SK-N-SH (cell line): Measurements from ENCODE around the gene APC2. TPM values are rescaled to one million over a fixed set of nuclear protein-coding genes. Genes with fewer than 3 reads are reported as not detected.

Experiments
- CTCF ChIA-PET: fragments of 300-600, 350-600 bp; formaldehyde crosslinking; extraction: SDS; loops from one replicate; lab custom pipeline; 2021; lab: Yijun Ruan, JAX
- POLR2A ChIA-PET: fragments of 350-600 bp; sonication (Branson Sonifier 250); formaldehyde crosslinking; extraction: SDS; loops from one replicate; lab custom pipeline; 2020; ENCODE audit warnings: antibody characterized with exemption, inconsistent platforms; lab: Yijun Ruan, JAX
- DNase-seq: peaks from one replicate; pipeline ENCODE4 v3.0.0; 2012
- H2AFZ ChIP-seq: fragments of 200-600 bp; sonication (generic); 2 replicates; pipeline ENCODE4 v1.8.1; 2016; ENCODE audit warnings: antibody characterized with exemption, mild to moderate bottlenecking, low read depth
- H3F3A ChIP-seq: fragments of 200-600 bp; sonication (generic); replicated peaks from 2 replicates; pipeline ENCODE3; 2016; ENCODE audit warnings: antibody characterized with exemption, mild to moderate bottlenecking; ENCODE audit not compliant: insufficient read depth
- H3K27ac ChIP-seq, 2 experiments: fragments of 200-500 bp in 1 of 2; fragments of 200-600 bp in 1 of 2; sonication (Bioruptor generic) in 1 of 2; sonication (generic), shearing (Covaris generic) in 1 of 2; 2 replicates each; pipeline versions ENCODE4 v1.5.1 to v1.6.1; 2014 to 2016; ENCODE audit warnings: low read depth in 2 of 2, inconsistent platforms in 1 of 2, low read length in 1 of 2, mild to moderate bottlenecking in 1 of 2, mixed read lengths in 1 of 2
- H3K27me3 ChIP-seq: fragments of 200-600 bp; sonication (generic), shearing (Covaris generic); 2 replicates; pipeline ENCODE4 v1.6.1; 2016; ENCODE audit warnings: mixed run types; ENCODE audit not compliant: insufficient read depth
- H3K36me3 ChIP-seq, 2 experiments: fragments of 200-500 bp in 1 of 2; fragments of 200-600 bp in 1 of 2; sonication (Bioruptor generic) in 1 of 2; sonication (generic) in 1 of 2; replicated peaks in 1 of 2; 2 replicates each; pipeline versions ENCODE3 to v1.5.1; 2014 to 2016; ENCODE audit warnings: low read length in 1 of 2, mild to moderate bottlenecking in 1 of 2; ENCODE audit not compliant: insufficient read depth in 2 of 2, control insufficient read depth in 1 of 2
- H3K4me1 ChIP-seq, 2 experiments: fragments of 200-500 bp in 1 of 2; fragments of 200-600 bp in 1 of 2; sonication (Bioruptor generic) in 1 of 2; sonication (generic), shearing (Covaris generic) in 1 of 2; 2 replicates each; pipeline versions ENCODE4 v1.5.1 to v1.6.1; 2014 to 2016; ENCODE audit warnings: low read depth in 1 of 2, low read length in 1 of 2, mixed run types in 1 of 2; ENCODE audit not compliant: insufficient read depth in 2 of 2, control insufficient read depth in 1 of 2
- H3K4me2 ChIP-seq: fragments of 200-600 bp; sonication (generic), shearing (Covaris generic); 2 replicates; pipeline ENCODE4 v1.6.1; 2017; ENCODE audit warnings: mixed run types
- H3K4me3 ChIP-seq, 2 experiments: fragments of 200-500 bp in 1 of 2; fragments of 200-600 bp in 1 of 2; sonication (Bioruptor generic) in 1 of 2; sonication (generic), shearing (Covaris generic) in 1 of 2; 2 replicates each; pipeline versions ENCODE4 v1.5.1 to v1.8.1; 2014 to 2016; ENCODE audit warnings: low read depth in 2 of 2, inconsistent platforms in 1 of 2, low read length in 1 of 2, mild to moderate bottlenecking in 1 of 2, mixed read lengths in 1 of 2, moderate library complexity in 1 of 2
- H3K79me2 ChIP-seq: fragments of 200-600 bp; sonication (generic); 2 replicates; pipeline ENCODE4 v1.8.1; 2017; ENCODE audit warnings: mild to moderate bottlenecking; ENCODE audit not compliant: insufficient read depth
- H3K9ac ChIP-seq: fragments of 200-600 bp; sonication (generic); 2 replicates; pipeline ENCODE4 v1.6.1; 2017; ENCODE audit warnings: mixed run types
- H3K9me2 ChIP-seq: fragments of 200-600 bp; sonication (generic); 2 replicates; pipeline ENCODE4 v1.6.1; 2017; ENCODE audit warnings: mixed run types
- H3K9me3 ChIP-seq: fragments of 200-600 bp; sonication (generic); 2 replicates; pipeline ENCODE4 v1.6.1; 2017; ENCODE audit warnings: mixed run types, mild to moderate bottlenecking, moderate library complexity
- H4K20me1 ChIP-seq: fragments of 200-600 bp; sonication (generic); 2 replicates; pipeline ENCODE4 v1.6.1; 2017; ENCODE audit warnings: mild to moderate bottlenecking, mixed run types; ENCODE audit not compliant: insufficient read depth
- CHD2 ChIP-seq: fragments of 150-350 bp; IDR thresholded peaks from 2 replicates; pipeline ENCODE4 v1.6.1; 2018; ENCODE audit warnings: low read length; ENCODE audit not compliant: partially characterized antibody
- CTCF ChIP-seq: fragments of 200-600 bp; sonication (generic); IDR thresholded peaks from 2 replicates; pipeline ENCODE4 v1.6.1; 2017; ENCODE audit warnings: antibody characterized with exemption, mild to moderate bottlenecking, moderate library complexity
- ELF1 ChIP-seq: IDR thresholded peaks from 2 replicates; pipeline ENCODE4 v1.4.0; 2012
- EP300 ChIP-seq, 2 experiments: IDR thresholded peaks; 2 replicates each; pipeline versions ENCODE4 v1.4.0 to v1.6.1; 2012; ENCODE audit warnings: borderline replicate concordance in 1 of 2, low read depth in 1 of 2, low read length in 1 of 2
- EZH2phosphoT487 ChIP-seq: fragments of 200-600 bp; sonication (generic); IDR thresholded peaks from 2 replicates; pipeline ENCODE4 v1.6.1; 2017; ENCODE audit warnings: low read depth, mixed run types, mild to moderate bottlenecking, antibody characterized with exemption, moderate library complexity, borderline replicate concordance
- FOXJ3 ChIP-seq: sonication (generic); formaldehyde crosslinking; IDR thresholded peaks from 2 replicates; pipeline ENCODE4 v1.5.1; 2020; ENCODE audit warnings: mild to moderate bottlenecking, missing genetic modification reagents
- GATA2 ChIP-seq: sonication (generic); formaldehyde crosslinking; IDR thresholded peaks from 2 replicates; pipeline ENCODE4 v1.5.0; 2020; ENCODE audit warnings: mild to moderate bottlenecking, missing genetic modification reagents
- JUND ChIP-seq: IDR thresholded peaks from 2 replicates; pipeline ENCODE4 v1.4.0; 2012
- MAX ChIP-seq: IDR thresholded peaks from 2 replicates; pipeline ENCODE4 v1.4.0; 2012; ENCODE audit warnings: low read depth
- MEF2A ChIP-seq: IDR thresholded peaks from 2 replicates; pipeline ENCODE4 v1.4.0; 2012; ENCODE audit warnings: low read depth, borderline replicate concordance
- NFIC ChIP-seq: IDR thresholded peaks from 2 replicates; pipeline ENCODE4 v1.4.0; 2012; ENCODE audit warnings: borderline replicate concordance
- NRF1 ChIP-seq: IDR thresholded peaks from 2 replicates; pipeline ENCODE4 v1.6.1; 2012; ENCODE audit warnings: low read depth, mild to moderate bottlenecking, low read length
- PBX3 ChIP-seq: IDR thresholded peaks from 2 replicates; pipeline ENCODE4; 2012
- RCOR1 ChIP-seq: fragments of 150-350 bp; IDR thresholded peaks from 2 replicates; pipeline ENCODE4 v1.6.1; 2017; ENCODE audit warnings: antibody characterized with exemption, low read length
- RXRA ChIP-seq: IDR thresholded peaks from 2 replicates; pipeline ENCODE4 v1.4.0; 2012; ENCODE audit warnings: low read depth, mild to moderate bottlenecking, borderline replicate concordance
- TAF1 ChIP-seq: IDR thresholded peaks from 2 replicates; pipeline ENCODE4 v1.6.1; 2012; ENCODE audit warnings: low read depth, mild to moderate bottlenecking, low read length, moderate library complexity, borderline replicate concordance
- USF1 ChIP-seq: IDR thresholded peaks from 2 replicates; pipeline ENCODE4 v1.4.0; 2012; ENCODE audit warnings: low read depth, borderline replicate concordance
- ZBTB33 ChIP-seq: IDR thresholded peaks from 2 replicates; pipeline ENCODE4 v1.4.0; 2012; ENCODE audit warnings: low read depth, borderline replicate concordance
- WGBS: methylation state at CpG from one replicate; pipeline ENCODE4 v1.1.6; 2017; ENCODE audit warnings: low lambda C conversion rate; 5-methylcytosine and 5-hydroxymethylcytosine counted together
- polyA plus RNA-seq, 3 experiments: library from polyadenylated mRNA; depleted of rRNA; stranded (reverse); fragments of >200 nt; gene quantifications; 2 replicates each; pipeline ENCODE4 v1.2.3, GENCODE V29; 2012

Gene APC2
- polyA plus RNA-seq, 1 of the 3 experiments (the other 2 are of a cell fraction), result 1.3 TPM

GRCh38 chr19:1467490-1468273 is 17.8 kb downstream of the APC2 start:
- no peaks in the 10 kb centered on the region for H3K9me2 ChIP-seq

More at GRCh38 chr19:1467490-1468273, 17.8 kb downstream of the APC2 start:
- H3K27ac ChIP-seq, result no peak overlapping the region
- WGBS, result 98% methylated on average over 32 of the region's 92 CpGs
- H3K9me3 ChIP-seq, result no peaks in the 10 kb centered on the region
- peaks cover 0 to 22% of the 10 kb centered on the region in 2 experiments for H3K36me3 ChIP-seq
- no peak overlapping the region for H3K4me3 ChIP-seq
- H3K79me2 ChIP-seq, result peaks cover 8% of the 10 kb centered on the region; the same call in 1 of the 2 replicates
- POLR2A ChIA-PET, result interaction anchor here (0.9 to 1.4 kb wide), 2 partner anchors 23 to 31 kb away, joined by 3 to 5 read pairs; no protein-coding TSS in a partner anchor
- no peaks in the 10 kb centered on the region for H3K27me3 ChIP-seq
- TF ChIP-seq ZBTB33 (no peak), NFIC (no peak), EZH2phosphoT487 (no peak), RXRA (no peak), PBX3 (no peak), MEF2A (no peak), CTCF (no peak), JUND (no peak), MAX (no peak), CHD2 (no peak), NRF1 (no peak), USF1 (no peak), RCOR1 (no peak), TAF1 (no peak), EP300 (IDR thresholded peaks at IDR 0.05; ENCODE audit: borderline replicate concordance in 1 of 2, low read depth in 1 of 2, low read length in 1 of 2) (no peak), GATA2 (CRISPR knock-in tag) (no peak), FOXJ3 (CRISPR knock-in tag) (no peak), ELF1 (no peak)
- DNase-seq, result no peak
- H3F3A ChIP-seq, result peaks cover 3% of the 10 kb centered on the region
- no peak overlapping the region for H3K9ac ChIP-seq
- CTCF ChIA-PET, result interaction anchor here (2.7 kb wide), 1 partner anchor 23 kb away, joined by 11 read pairs; no protein-coding TSS in a partner anchor
- no peak overlapping the region for H2AFZ ChIP-seq
- H3K4me1 ChIP-seq, result peaks cover 0 to 4% of the 10 kb centered on the region in 2 experiments; a peak in 1 of 4 replicates
- H4K20me1 ChIP-seq, result peaks cover 6% of the 10 kb centered on the region; the same call in 1 of the 2 replicates
- no peak overlapping the region for H3K4me2 ChIP-seq
